Measurements from ENCODE around the gene TIAM1.

- TF ChIP-seq CTCF (IDR thresholded peaks at IDR 0.05), result no peak
- TF ChIP-seq TCF7L2 (IDR thresholded peaks at IDR 0.05; ENCODE audit: low read depth, low read length), result no peak
Measured at GRCh38 chr21:31172328-31172727, 171.7 kb downstream of the TIAM1 start.
